Neural crest cell (in vitro differentiated cells): ENCODE measurements around the gene SMARCD1. TPM values are rescaled to one million over a fixed set of nuclear protein-coding genes. Genes with fewer than 3 reads are reported as not detected.

Source experiments
- DNase-seq: peaks from one replicate; pipeline ENCODE4 v3.0.0; 2021; ENCODE audit warnings: low read depth, mixed read lengths, low spot score
- H3K27ac Mint-ChIP-seq: one replicate; pipeline ENCODE4 v1.8.0; 2021; ENCODE audit warnings: mild to moderate bottlenecking, mixed read lengths; ENCODE audit not compliant: unreplicated experiment
- H3K27me3 Mint-ChIP-seq: 2 replicates; pipeline ENCODE4 v1.8.0; 2021; ENCODE audit warnings: low read depth, mild to moderate bottlenecking, mixed read lengths
- H3K36me3 Mint-ChIP-seq: 2 replicates; pipeline ENCODE4 v1.8.0; 2021; ENCODE audit warnings: low read depth, mild to moderate bottlenecking, mixed read lengths
- H3K4me1 Mint-ChIP-seq: 2 replicates; pipeline ENCODE4 v1.8.0; 2021; ENCODE audit warnings: mixed read lengths
- H3K4me3 Mint-ChIP-seq: one replicate; pipeline ENCODE4 v1.8.0; 2021; ENCODE audit warnings: mild to moderate bottlenecking, mixed read lengths
- H3K9me3 Mint-ChIP-seq: 2 replicates; pipeline ENCODE4 v1.8.0; 2021; ENCODE audit warnings: mixed read lengths
- CTCF ChIP-seq: fragments of 200-600 bp; sonication (generic); conservative IDR thresholded peaks from 2 replicates; pipeline ENCODE4 v1.5.0; 2021; ENCODE audit warnings: antibody characterized with exemption, mild to moderate bottlenecking
- total RNA-seq: library from RNA; stranded (reverse); gene quantifications from 2 replicates; pipeline ENCODE4 v1.2.1, GENCODE V29; 2021

SMARCD1 gene
- total RNA-seq, 1 donor from 2014 or later: 187 TPM

- no peaks in the 10 kb centered on the region for H3K4me1 Mint-ChIP-seq
- no peak overlapping the region for H3K4me3 Mint-ChIP-seq
- DNase-seq: no peak
- no peak for TF ChIP-seq CTCF
- no peaks in the 10 kb centered on the region for H3K36me3 Mint-ChIP-seq
- H3K9me3 Mint-ChIP-seq: no peaks in the 10 kb centered on the region
- H3K27me3 Mint-ChIP-seq: no peaks in the 10 kb centered on the region
- no peak overlapping the region for H3K27ac Mint-ChIP-seq
These were observed 35.4 kb downstream of the SMARCD1 start for GRCh38 chr12:50120521-50120920.

GRCh38 chr12:50120953-50121352 is 35.8 kb downstream of the SMARCD1 start:
- H3K27ac Mint-ChIP-seq: no peak overlapping the region
- H3K4me1 Mint-ChIP-seq: no peaks in the 10 kb centered on the region
- no peaks in the 10 kb centered on the region for H3K9me3 Mint-ChIP-seq
- no peak for DNase-seq
- no peak overlapping the region for H3K4me3 Mint-ChIP-seq
- no peak for TF ChIP-seq CTCF
- H3K36me3 Mint-ChIP-seq: no peaks in the 10 kb centered on the region
- H3K27me3 Mint-ChIP-seq: no peaks in the 10 kb centered on the region

- no peaks in the 10 kb centered on the region for H3K36me3 Mint-ChIP-seq
These were observed 36.5 kb downstream of the SMARCD1 start for GRCh38 chr12:50121641-50122040.

GRCh38 chr12:50123203-50123602 is 38.1 kb downstream of the SMARCD1 start:
- Mint-ChIP-seq H3K27me3 (no peaks in the 10 kb centered on the region), H3K4me3 (no peak overlapping the region), H3K27ac (no peak overlapping the region), H3K9me3 (no peaks in the 10 kb centered on the region), H3K4me1 (no peaks in the 10 kb centered on the region), H3K36me3 (no peaks in the 10 kb centered on the region)
- DNase-seq: no peak
- no peak for TF ChIP-seq CTCF

More at GRCh38 chr12:50121641-50122040, 36.5 kb downstream of the SMARCD1 start:
- no peak for DNase-seq
- H3K4me1 Mint-ChIP-seq: no peaks in the 10 kb centered on the region
- no peak overlapping the region for H3K27ac Mint-ChIP-seq
- TF ChIP-seq CTCF: no peak
- H3K9me3 Mint-ChIP-seq: no peaks in the 10 kb centered on the region
- H3K27me3 Mint-ChIP-seq: no peaks in the 10 kb centered on the region
- H3K4me3 Mint-ChIP-seq: no peak overlapping the region

- TF ChIP-seq CTCF: no peak
- Mint-ChIP-seq H3K27ac (no peak overlapping the region), H3K36me3 (peaks cover 5% of the 10 kb centered on the region)
These were observed 42.4 kb downstream of the SMARCD1 start for GRCh38 chr12:50127546-50127945.

GRCh38 chr12:50129290-50129689 is 44.1 kb downstream of the SMARCD1 start:
- Mint-ChIP-seq H3K27ac (no peak overlapping the region), H3K4me3 (no peak overlapping the region), H3K9me3 (no peaks in the 10 kb centered on the region), H3K4me1 (no peaks in the 10 kb centered on the region), H3K36me3 (peaks cover 5% of the 10 kb centered on the region), H3K27me3 (no peaks in the 10 kb centered on the region)
- no peak for TF ChIP-seq CTCF
- no peak for DNase-seq

More at GRCh38 chr12:50127546-50127945, 42.4 kb downstream of the SMARCD1 start:
- no peaks in the 10 kb centered on the region for H3K27me3 Mint-ChIP-seq
- no peaks in the 10 kb centered on the region for H3K4me1 Mint-ChIP-seq
- DNase-seq: no peak
- H3K4me3 Mint-ChIP-seq: no peak overlapping the region
- H3K9me3 Mint-ChIP-seq: no peaks in the 10 kb centered on the region
